Vagina (tissue), 2 donors: ENCODE data around the gene DRG2. TPM values are rescaled to one million over a fixed set of nuclear protein-coding genes. Genes with fewer than 3 reads are reported as not detected.

Source experiments
- DNase-seq, 2 donors: peaks; one replicate each; pipeline ENCODE4 v3.0.0-alpha.2; 2017; ENCODE audit errors: extremely low spot score in 2 of 2
- H3K27ac ChIP-seq: fragments of 200-600 bp; sonication (generic); one replicate; pipeline ENCODE4 v1.5.1; 2019
- H3K27me3 ChIP-seq: fragments of 200-600 bp; sonication (generic); one replicate; pipeline ENCODE4 v1.5.1; 2019
- H3K36me3 ChIP-seq, 2 donors: fragments of 200-600 bp; sonication (generic); one replicate each; pipeline ENCODE4 v1.5.1; 2017 to 2019
- H3K4me1 ChIP-seq: fragments of 200-600 bp; sonication (generic); one replicate; pipeline ENCODE4 v1.5.1; 2019
- H3K4me3 ChIP-seq, 2 donors: fragments of 200-600 bp; sonication (generic); 1 replicate in 1 of 2; 2 replicates in 1 of 2; pipeline ENCODE4 v1.5.1; 2016 to 2019
- H3K9me3 ChIP-seq: fragments of 200-600 bp; sonication (generic); one replicate; pipeline ENCODE4 v1.5.1; 2019
- POLR2A ChIP-seq, 2 donors: fragments of 450-650 bp; IDR thresholded peaks; one replicate each; pipeline ENCODE4 v1.6.1; 2017; ENCODE audit warnings: antibody characterized with exemption in 2 of 2, mild to moderate bottlenecking in 2 of 2, moderate library complexity in 2 of 2
- POLR2AphosphoS5 ChIP-seq, 2 donors: sonication (generic); formaldehyde crosslinking; IDR thresholded peaks; one replicate each; pipeline ENCODE4 v1.9.0; 2017; ENCODE audit warnings: antibody characterized with exemption in 2 of 2, mild to moderate bottlenecking in 2 of 2, low read depth in 1 of 2; ENCODE audit not compliant: insufficient read depth in 1 of 2
- intact Hi-C: fragments of 100-400 bp; cut with DNase I; formaldehyde crosslinking; loops from one replicate; pipeline ENCODE4 v1.15.1; 2023
- total RNA-seq: library from RNA; depleted of rRNA; stranded (reverse); fragments of >200 nt; gene quantifications from one replicate; pipeline ENCODE4 v1.2.3, GENCODE V29; 2016
- TF ChIP-seq, protein P1 (sequence below), 3 experiments: fragments of 450-650 bp in 2 of 3; fragments of 200-600 bp in 1 of 3; sonication (generic) in 1 of 3; IDR thresholded peaks; one replicate each; pipeline ENCODE4 v1.5.1; 2017 to 2019; ENCODE audit warnings: antibody characterized with exemption in 3 of 3, mild to moderate bottlenecking in 2 of 3, moderate library complexity in 2 of 3

DRG2 gene
- total RNA-seq, 1 donor from 2014 or later: 40.8 TPM

DNA sequence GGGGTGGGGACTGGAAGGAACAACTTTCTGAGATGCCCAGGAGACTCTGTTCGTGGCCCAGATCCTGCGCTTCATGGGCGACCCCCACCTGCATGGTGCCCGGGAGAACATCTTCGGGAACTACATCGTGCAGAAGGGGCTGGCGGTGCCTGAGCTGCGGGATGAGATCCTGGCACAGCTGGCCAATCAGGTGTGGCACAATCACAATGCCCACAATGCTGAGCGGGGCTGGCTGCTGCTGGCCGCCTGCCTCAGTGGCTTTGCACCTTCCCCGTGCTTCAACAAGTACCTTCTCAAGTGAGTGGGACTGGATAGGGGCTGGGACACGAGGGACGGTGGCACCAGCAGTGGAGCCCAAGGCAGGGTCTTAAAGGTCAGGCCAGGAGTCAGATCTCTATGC lies 58.1 kb downstream of the DRG2 start:
- no peaks in the 10 kb centered on the region for H3K36me3 ChIP-seq
- no peaks in the 10 kb centered on the region for H3K27me3 ChIP-seq
- no peak overlapping the region for H3K27ac ChIP-seq
- H3K9me3 ChIP-seq: no peaks in the 10 kb centered on the region
- H3K4me1 ChIP-seq: no peaks in the 10 kb centered on the region
- intact Hi-C loops: no loop called here
- H3K4me3 ChIP-seq: no peak overlapping the region
- TF ChIP-seq, protein P1, sequence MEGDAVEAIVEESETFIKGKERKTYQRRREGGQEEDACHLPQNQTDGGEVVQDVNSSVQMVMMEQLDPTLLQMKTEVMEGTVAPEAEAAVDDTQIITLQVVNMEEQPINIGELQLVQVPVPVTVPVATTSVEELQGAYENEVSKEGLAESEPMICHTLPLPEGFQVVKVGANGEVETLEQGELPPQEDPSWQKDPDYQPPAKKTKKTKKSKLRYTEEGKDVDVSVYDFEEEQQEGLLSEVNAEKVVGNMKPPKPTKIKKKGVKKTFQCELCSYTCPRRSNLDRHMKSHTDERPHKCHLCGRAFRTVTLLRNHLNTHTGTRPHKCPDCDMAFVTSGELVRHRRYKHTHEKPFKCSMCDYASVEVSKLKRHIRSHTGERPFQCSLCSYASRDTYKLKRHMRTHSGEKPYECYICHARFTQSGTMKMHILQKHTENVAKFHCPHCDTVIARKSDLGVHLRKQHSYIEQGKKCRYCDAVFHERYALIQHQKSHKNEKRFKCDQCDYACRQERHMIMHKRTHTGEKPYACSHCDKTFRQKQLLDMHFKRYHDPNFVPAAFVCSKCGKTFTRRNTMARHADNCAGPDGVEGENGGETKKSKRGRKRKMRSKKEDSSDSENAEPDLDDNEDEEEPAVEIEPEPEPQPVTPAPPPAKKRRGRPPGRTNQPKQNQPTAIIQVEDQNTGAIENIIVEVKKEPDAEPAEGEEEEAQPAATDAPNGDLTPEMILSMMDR (IDR thresholded peaks at IDR 0.05): no peak
- TF ChIP-seq POLR2AphosphoS5 (IDR thresholded peaks at IDR 0.05; ENCODE audit: insufficient read depth in 1 of 2, low read depth in 1 of 2) (no peak), POLR2A (IDR thresholded peaks at IDR 0.05) (no peak)
- DNase-seq: no peak

DNA sequence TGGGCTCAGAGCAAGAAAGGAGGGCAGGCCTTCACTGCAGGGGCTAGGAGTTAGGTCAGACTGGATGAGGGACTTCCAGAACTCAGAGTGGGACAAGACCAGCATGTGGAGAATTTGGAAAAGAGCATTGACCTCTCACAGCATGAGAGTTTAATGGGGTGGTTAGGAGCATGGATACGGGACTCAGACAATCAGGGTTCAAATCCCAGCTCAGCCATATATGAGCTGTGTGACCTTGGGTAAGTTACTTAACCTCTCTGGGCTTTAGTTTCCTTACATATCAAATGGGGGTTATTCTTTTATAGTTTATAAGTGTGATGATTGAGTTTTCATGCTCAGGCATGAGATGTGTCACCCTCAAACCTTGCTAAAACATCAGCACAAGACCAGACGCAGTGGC lies 58.5 kb downstream of the DRG2 start:
- Histone ChIP-seq H3K27ac (no peak overlapping the region), H3K36me3 (no peaks in the 10 kb centered on the region), H3K4me3 (no peak overlapping the region), H3K27me3 (no peaks in the 10 kb centered on the region), H3K4me1 (no peaks in the 10 kb centered on the region), H3K9me3 (no peaks in the 10 kb centered on the region)
- intact Hi-C loops: no loop called here
- DNase-seq: no peak
- TF ChIP-seq, protein P1 (IDR thresholded peaks at IDR 0.05): no peak
- TF ChIP-seq POLR2AphosphoS5 (IDR thresholded peaks at IDR 0.05; ENCODE audit: insufficient read depth in 1 of 2, low read depth in 1 of 2) (no peak), POLR2A (IDR thresholded peaks at IDR 0.05) (no peak)

DNA sequence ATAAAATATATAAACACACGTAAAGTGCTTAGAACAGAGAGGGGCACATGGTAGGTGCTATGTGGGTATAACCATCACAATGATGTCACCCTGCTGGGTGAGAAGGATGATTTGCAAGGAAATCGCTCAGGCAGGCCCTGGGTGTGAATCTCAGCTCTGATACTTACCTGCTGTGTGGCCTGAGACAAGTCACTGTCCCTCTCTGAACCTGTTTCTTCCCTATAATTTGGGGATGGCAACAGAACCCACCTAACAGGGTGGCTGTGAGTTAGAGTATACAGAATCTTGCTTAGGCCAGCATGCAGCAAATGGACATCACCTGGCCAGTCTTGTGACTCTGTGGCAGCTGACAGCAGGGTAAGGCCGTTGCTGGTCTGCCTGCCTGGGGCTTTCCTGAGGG lies 59.2 kb downstream of the DRG2 start:
- no peak overlapping the region for H3K27ac ChIP-seq
- H3K9me3 ChIP-seq: no peaks in the 10 kb centered on the region
- DNase-seq: no peak
- intact Hi-C loops: no loop called here
- TF ChIP-seq, protein P1 (IDR thresholded peaks at IDR 0.05): no peak
- TF ChIP-seq POLR2A (IDR thresholded peaks at IDR 0.05): no peak
- TF ChIP-seq POLR2AphosphoS5 (IDR thresholded peaks at IDR 0.05; ENCODE audit: insufficient read depth in 1 of 2, low read depth in 1 of 2): no peak
- H3K36me3 ChIP-seq: no peaks in the 10 kb centered on the region
- H3K27me3 ChIP-seq: no peaks in the 10 kb centered on the region
- no peak overlapping the region for H3K4me3 ChIP-seq
- no peaks in the 10 kb centered on the region for H3K4me1 ChIP-seq

DNA sequence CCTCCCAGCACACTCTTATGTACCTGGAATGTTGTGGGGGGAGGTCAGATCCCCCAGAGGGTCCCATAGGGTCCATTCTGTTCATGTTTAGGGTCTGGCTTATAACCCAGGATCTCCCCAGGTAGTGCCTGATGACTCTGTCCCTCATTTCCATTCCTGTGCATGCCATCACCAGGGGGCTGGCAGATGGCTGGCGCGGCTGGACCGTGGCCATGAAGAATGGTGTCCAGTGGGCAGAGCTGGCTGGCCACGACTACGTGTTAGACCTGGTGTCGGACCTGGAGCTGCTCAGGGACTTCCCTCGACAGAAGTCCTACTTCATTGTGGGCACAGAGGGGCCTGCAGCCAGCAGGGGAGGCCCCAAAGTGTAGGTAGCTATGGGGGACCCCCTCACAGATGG lies 60.8 kb downstream of the DRG2 start:
- Histone ChIP-seq H3K27ac (no peak overlapping the region), H3K4me1 (peaks cover 12% of the 10 kb centered on the region), H3K36me3 (no peaks in the 10 kb centered on the region), H3K9me3 (no peaks in the 10 kb centered on the region), H3K4me3 (no peak overlapping the region), H3K27me3 (no peaks in the 10 kb centered on the region)
- intact Hi-C loops: no loop called here
- no peak for DNase-seq
- TF ChIP-seq POLR2A (IDR thresholded peaks at IDR 0.05): no peak
- TF ChIP-seq, protein P1 (IDR thresholded peaks at IDR 0.05): no peak
- TF ChIP-seq POLR2AphosphoS5 (IDR thresholded peaks at IDR 0.05; ENCODE audit: insufficient read depth in 1 of 2, low read depth in 1 of 2): no peak

DNA sequence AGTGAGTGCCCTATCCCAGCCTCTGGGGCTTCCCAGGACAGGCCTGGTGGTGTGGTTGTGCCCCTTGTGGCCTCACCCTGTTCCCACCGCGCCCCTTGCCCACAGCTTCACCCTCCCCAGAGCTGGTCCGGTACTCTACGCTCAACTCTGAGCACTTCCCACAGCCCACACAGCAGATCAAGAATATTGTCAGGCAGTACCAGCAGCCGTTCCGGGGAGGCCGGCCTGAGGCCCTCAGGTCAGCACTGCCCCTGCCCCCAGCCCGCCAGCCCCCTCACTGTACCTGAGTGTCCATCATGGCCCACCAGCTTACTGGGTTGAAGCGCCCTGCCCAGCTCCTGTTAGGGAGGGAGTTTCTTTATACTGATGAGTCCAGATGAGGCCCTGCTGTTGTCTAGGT lies 63.5 kb downstream of the DRG2 start:
- no peak for TF ChIP-seq POLR2AphosphoS5 (IDR thresholded peaks at IDR 0.05; ENCODE audit: insufficient read depth in 1 of 2, low read depth in 1 of 2)
- Histone ChIP-seq H3K9me3 (no peaks in the 10 kb centered on the region), H3K4me1 (peaks cover 22% of the 10 kb centered on the region), H3K27me3 (no peaks in the 10 kb centered on the region), H3K27ac (no peak overlapping the region), H3K4me3 (no peak overlapping the region), H3K36me3 (no peaks in the 10 kb centered on the region)
- intact Hi-C loops: no loop called here
- no peak for DNase-seq

DNA sequence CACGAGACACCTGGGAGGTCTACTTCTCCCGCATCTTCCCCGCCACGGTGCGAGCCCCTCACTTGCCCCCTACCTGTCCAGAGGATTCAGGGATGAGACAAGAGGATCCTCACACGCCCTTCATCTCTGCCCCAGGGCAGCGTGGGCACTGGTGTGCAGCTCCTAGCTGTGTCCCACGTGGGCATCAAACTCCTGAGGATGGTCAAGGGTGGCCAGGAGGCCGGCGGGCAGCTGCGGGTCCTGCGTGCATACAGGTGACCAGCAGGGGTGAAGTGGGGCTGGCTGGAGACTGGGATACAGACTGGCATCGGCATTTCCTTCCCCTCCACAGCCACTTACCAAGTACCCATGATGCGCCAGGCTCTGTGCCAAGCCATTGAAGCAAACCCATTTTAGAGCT lies 67.4 kb downstream of the DRG2 start:
- no peaks in the 10 kb centered on the region for H3K36me3 ChIP-seq
- H3K27ac ChIP-seq: no peak overlapping the region
- no peak overlapping the region for H3K4me3 ChIP-seq
- no peaks in the 10 kb centered on the region for H3K9me3 ChIP-seq
- H3K4me1 ChIP-seq: peaks cover 41% of the 10 kb centered on the region
- DNase-seq: no peak
- TF ChIP-seq, protein P1 (IDR thresholded peaks at IDR 0.05): no peak
- TF ChIP-seq POLR2AphosphoS5 (IDR thresholded peaks at IDR 0.05; ENCODE audit: insufficient read depth in 1 of 2, low read depth in 1 of 2): no peak
- no peak for TF ChIP-seq POLR2A (IDR thresholded peaks at IDR 0.05)
- no peaks in the 10 kb centered on the region for H3K27me3 ChIP-seq
- intact Hi-C loops: no loop called here
